ENCODE data around the gene SMURF1. TPM values are rescaled to one million over a fixed set of nuclear protein-coding genes. Genes with fewer than 3 reads are reported as not detected.

SMURF1 gene
- total RNA-seq, 1 donor: 23.5 TPM

GRCh38 chr7:99011706-99012404 lies 132.1 kb downstream of the SMURF1 start:
- Histone ChIP-seq H3K36me3 (ENCODE audit: insufficient read depth, low read length) (peaks cover 74% of the 10 kb centered on the region), H3K79me2 (ENCODE audit: insufficient read depth, low read length) (no peaks in the 10 kb centered on the region), H3K9me3 (ENCODE audit: low read depth, low read length) (no peaks in the 10 kb centered on the region), H4K20me1 (ENCODE audit: insufficient read depth, low read length) (no peaks in the 10 kb centered on the region), H3K27me3 (ENCODE audit: insufficient read depth, low read length) (no peaks in the 10 kb centered on the region), H3K4me1 (ENCODE audit: insufficient read depth, low read length) (no peaks in the 10 kb centered on the region), H3K4me3 (ENCODE audit: insufficient read depth, low read length) (no peak overlapping the region), H3K4me2 (ENCODE audit: insufficient read depth, low read length) (no peak overlapping the region), H2AFZ (ENCODE audit: low read length) (no peak overlapping the region), H3K27ac (ENCODE audit: low read depth, low read length) (no peak overlapping the region)
- TF ChIP-seq CTCF (IDR thresholded peaks at IDR 0.05; ENCODE audit: extremely low read depth, low read depth, low read length): no peak
- peak; percentile 82 for DNase-seq (ENCODE audit: insufficient read length, low spot score, missing footprints)

- Histone ChIP-seq H3K9me3 (ENCODE audit: low read depth, low read length) (no peaks in the 10 kb centered on the region), H3K4me3 (ENCODE audit: insufficient read depth, low read length) (no peak overlapping the region), H3K79me2 (ENCODE audit: insufficient read depth, low read length) (no peaks in the 10 kb centered on the region), H3K4me1 (ENCODE audit: insufficient read depth, low read length) (no peaks in the 10 kb centered on the region), H3K27me3 (ENCODE audit: insufficient read depth, low read length) (no peaks in the 10 kb centered on the region), H3K36me3 (ENCODE audit: insufficient read depth, low read length) (peaks cover 80% of the 10 kb centered on the region), H3K4me2 (ENCODE audit: insufficient read depth, low read length) (no peak overlapping the region), H2AFZ (ENCODE audit: low read length) (no peak overlapping the region), H3K27ac (ENCODE audit: low read depth, low read length) (no peak overlapping the region), H4K20me1 (ENCODE audit: insufficient read depth, low read length) (no peaks in the 10 kb centered on the region)
- no peak for TF ChIP-seq CTCF (IDR thresholded peaks at IDR 0.05; ENCODE audit: extremely low read depth, low read depth, low read length)
- DNase-seq (ENCODE audit: insufficient read length, low spot score, missing footprints): no peak
Observed at GRCh38 chr7:99011341-99011705, 132.6 kb downstream of the SMURF1 start.

GRCh38 chr7:99010281-99010680 lies 133.6 kb downstream of the SMURF1 start:
- Histone ChIP-seq H3K4me1 (ENCODE audit: insufficient read depth, low read length) (no peaks in the 10 kb centered on the region), H3K27me3 (ENCODE audit: insufficient read depth, low read length) (no peaks in the 10 kb centered on the region), H3K9me3 (ENCODE audit: low read depth, low read length) (no peaks in the 10 kb centered on the region), H3K4me3 (ENCODE audit: insufficient read depth, low read length) (no peak overlapping the region), H3K4me2 (ENCODE audit: insufficient read depth, low read length) (no peak overlapping the region), H3K79me2 (ENCODE audit: insufficient read depth, low read length) (no peaks in the 10 kb centered on the region), H2AFZ (ENCODE audit: low read length) (no peak overlapping the region), H3K36me3 (ENCODE audit: insufficient read depth, low read length) (peaks cover 85% of the 10 kb centered on the region), H4K20me1 (ENCODE audit: insufficient read depth, low read length) (no peaks in the 10 kb centered on the region), H3K27ac (ENCODE audit: low read depth, low read length) (no peak overlapping the region)
- TF ChIP-seq CTCF (IDR thresholded peaks at IDR 0.05; ENCODE audit: extremely low read depth, low read depth, low read length): no peak
- DNase-seq (ENCODE audit: insufficient read length, low spot score, missing footprints): no peak

- no peaks in the 10 kb centered on the region for H3K27me3 ChIP-seq (ENCODE audit: insufficient read depth, low read length)
- no peak overlapping the region for H3K27ac ChIP-seq (ENCODE audit: low read depth, low read length)
- no peak for TF ChIP-seq CTCF (IDR thresholded peaks at IDR 0.05; ENCODE audit: extremely low read depth, low read depth, low read length)
- H3K79me2 ChIP-seq (ENCODE audit: insufficient read depth, low read length): no peaks in the 10 kb centered on the region
- H3K4me3 ChIP-seq (ENCODE audit: insufficient read depth, low read length): no peak overlapping the region
- H4K20me1 ChIP-seq (ENCODE audit: insufficient read depth, low read length): no peaks in the 10 kb centered on the region
- DNase-seq (ENCODE audit: insufficient read length, low spot score, missing footprints): peak; percentile 62
- H3K9me3 ChIP-seq (ENCODE audit: low read depth, low read length): no peaks in the 10 kb centered on the region
- peaks cover 5% of the 10 kb centered on the region for H3K4me1 ChIP-seq (ENCODE audit: insufficient read depth, low read length)
- H3K4me2 ChIP-seq (ENCODE audit: insufficient read depth, low read length): no peak overlapping the region
- peaks cover 88% of the 10 kb centered on the region for H3K36me3 ChIP-seq (ENCODE audit: insufficient read depth, low read length)
- H2AFZ ChIP-seq (ENCODE audit: low read length): no peak overlapping the region
Observed at GRCh38 chr7:99008921-99009530, 134.9 kb downstream of the SMURF1 start.
